Measurements from ENCODE around the gene FRMD4A. TPM values are rescaled to one million over a fixed set of nuclear protein-coding genes. Genes with fewer than 3 reads are reported as not detected.
"Not testable (repeated sequence)": the region's sequence is repeated elsewhere in the genome, so short reads cannot be mapped to it uniquely, and the experiment has no call there.

The FRMD4A gene
- total and polyA plus RNA-seq, 2 experiments from 2014 or later, result 3.7 to 12.6 TPM

DNA sequence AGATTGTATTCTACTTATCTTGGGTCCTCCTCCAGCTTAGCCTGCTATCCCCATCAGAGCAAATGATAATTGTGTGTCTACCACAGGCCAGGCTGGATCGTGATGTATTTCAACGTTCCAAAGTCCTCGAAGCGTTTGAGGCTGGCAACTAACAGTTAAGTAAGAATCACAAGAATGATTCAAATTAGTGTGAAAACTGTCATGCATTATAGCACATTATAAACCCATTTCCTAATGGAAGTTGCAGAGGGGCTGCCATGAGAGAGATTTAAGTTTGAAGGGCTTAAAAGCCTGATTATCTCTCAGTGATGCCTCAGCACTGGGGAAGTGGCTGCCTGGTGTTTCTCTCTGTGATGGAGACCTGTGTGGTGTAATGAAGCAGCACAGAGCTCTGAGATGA lies 119.1 kb downstream of the FRMD4A start:
- Histone ChIP-seq H3K4me1 (ENCODE audit: low read depth) (no peaks in the 10 kb centered on the region), H3K27ac (no peak overlapping the region), H3K9me3 (ENCODE audit: low read depth) (no peaks in the 10 kb centered on the region), H3K4me3 (no peak overlapping the region), H3K36me3 (no peaks in the 10 kb centered on the region), H3K27me3 (no peaks in the 10 kb centered on the region)
- TF ChIP-seq, protein P1, sequence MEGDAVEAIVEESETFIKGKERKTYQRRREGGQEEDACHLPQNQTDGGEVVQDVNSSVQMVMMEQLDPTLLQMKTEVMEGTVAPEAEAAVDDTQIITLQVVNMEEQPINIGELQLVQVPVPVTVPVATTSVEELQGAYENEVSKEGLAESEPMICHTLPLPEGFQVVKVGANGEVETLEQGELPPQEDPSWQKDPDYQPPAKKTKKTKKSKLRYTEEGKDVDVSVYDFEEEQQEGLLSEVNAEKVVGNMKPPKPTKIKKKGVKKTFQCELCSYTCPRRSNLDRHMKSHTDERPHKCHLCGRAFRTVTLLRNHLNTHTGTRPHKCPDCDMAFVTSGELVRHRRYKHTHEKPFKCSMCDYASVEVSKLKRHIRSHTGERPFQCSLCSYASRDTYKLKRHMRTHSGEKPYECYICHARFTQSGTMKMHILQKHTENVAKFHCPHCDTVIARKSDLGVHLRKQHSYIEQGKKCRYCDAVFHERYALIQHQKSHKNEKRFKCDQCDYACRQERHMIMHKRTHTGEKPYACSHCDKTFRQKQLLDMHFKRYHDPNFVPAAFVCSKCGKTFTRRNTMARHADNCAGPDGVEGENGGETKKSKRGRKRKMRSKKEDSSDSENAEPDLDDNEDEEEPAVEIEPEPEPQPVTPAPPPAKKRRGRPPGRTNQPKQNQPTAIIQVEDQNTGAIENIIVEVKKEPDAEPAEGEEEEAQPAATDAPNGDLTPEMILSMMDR (IDR thresholded peaks at IDR 0.05; ENCODE audit: low read depth, low read length), result no peak
- no peak for DNase-seq (ENCODE audit: low read depth in 1 of 2, low spot score in 1 of 2)

DNA sequence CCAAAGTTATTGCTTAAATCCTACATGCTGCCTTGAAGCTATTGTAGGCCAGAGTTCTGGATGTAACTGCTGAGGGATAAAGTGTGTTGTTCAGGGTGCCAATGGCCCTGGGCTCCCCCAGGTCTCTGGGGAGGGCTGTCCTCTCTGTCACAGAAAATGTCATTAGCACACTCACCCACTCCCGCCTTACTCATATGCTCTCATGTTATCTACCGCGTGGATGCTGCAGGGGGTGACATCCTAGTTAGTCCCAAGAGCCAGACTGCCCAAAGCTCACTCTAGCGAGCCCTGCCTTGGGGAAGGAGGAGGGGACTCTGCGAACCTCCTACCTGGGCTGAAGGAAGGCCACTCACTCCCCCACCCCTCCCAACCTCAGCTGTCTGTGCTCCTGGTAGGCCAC lies 122.5 kb downstream of the FRMD4A start:
- DNase-seq (ENCODE audit: low read depth in 1 of 2, low spot score in 1 of 2), result no peak
- H3K27me3 ChIP-seq, result no peaks in the 10 kb centered on the region
- TF ChIP-seq, protein P1 (IDR thresholded peaks at IDR 0.05; ENCODE audit: low read depth, low read length), result no peak
- H3K4me3 ChIP-seq, result no peak overlapping the region
- no peaks in the 10 kb centered on the region for H3K4me1 ChIP-seq (ENCODE audit: low read depth)
- H3K27ac ChIP-seq, result no peak overlapping the region
- H3K36me3 ChIP-seq, result no peaks in the 10 kb centered on the region
- no peaks in the 10 kb centered on the region for H3K9me3 ChIP-seq (ENCODE audit: low read depth)

DNA sequence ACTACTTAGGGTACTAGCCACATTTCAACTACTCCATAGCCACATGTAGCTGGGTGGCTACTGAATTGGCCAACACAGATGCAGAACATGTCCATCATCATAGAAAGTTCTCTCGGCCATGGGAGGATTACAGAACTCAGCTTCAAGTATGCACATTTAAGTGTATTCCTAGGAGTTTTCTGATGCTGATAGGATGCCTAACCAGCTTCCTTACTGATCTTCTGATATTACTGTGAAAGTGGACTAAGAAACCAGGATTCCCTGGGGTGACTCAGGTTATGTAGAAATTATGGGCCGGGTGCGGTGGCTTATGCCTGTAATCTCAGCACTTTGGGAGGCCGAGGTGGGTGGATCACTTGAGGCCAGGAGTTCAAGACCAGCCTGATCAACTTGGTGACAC lies 125.5 kb downstream of the FRMD4A start:
- H3K4me1 ChIP-seq (ENCODE audit: low read depth), result no peaks in the 10 kb centered on the region
- no peak overlapping the region for H3K27ac ChIP-seq
- TF ChIP-seq, protein P1 (IDR thresholded peaks at IDR 0.05; ENCODE audit: low read depth, low read length), result no peak
- no peak overlapping the region for H3K4me3 ChIP-seq
- H3K9me3 ChIP-seq (ENCODE audit: low read depth), result no peaks in the 10 kb centered on the region
- no peak for DNase-seq (ENCODE audit: low read depth in 1 of 2, low spot score in 1 of 2)
- no peaks in the 10 kb centered on the region for H3K36me3 ChIP-seq
- H3K27me3 ChIP-seq, result no peaks in the 10 kb centered on the region

DNA sequence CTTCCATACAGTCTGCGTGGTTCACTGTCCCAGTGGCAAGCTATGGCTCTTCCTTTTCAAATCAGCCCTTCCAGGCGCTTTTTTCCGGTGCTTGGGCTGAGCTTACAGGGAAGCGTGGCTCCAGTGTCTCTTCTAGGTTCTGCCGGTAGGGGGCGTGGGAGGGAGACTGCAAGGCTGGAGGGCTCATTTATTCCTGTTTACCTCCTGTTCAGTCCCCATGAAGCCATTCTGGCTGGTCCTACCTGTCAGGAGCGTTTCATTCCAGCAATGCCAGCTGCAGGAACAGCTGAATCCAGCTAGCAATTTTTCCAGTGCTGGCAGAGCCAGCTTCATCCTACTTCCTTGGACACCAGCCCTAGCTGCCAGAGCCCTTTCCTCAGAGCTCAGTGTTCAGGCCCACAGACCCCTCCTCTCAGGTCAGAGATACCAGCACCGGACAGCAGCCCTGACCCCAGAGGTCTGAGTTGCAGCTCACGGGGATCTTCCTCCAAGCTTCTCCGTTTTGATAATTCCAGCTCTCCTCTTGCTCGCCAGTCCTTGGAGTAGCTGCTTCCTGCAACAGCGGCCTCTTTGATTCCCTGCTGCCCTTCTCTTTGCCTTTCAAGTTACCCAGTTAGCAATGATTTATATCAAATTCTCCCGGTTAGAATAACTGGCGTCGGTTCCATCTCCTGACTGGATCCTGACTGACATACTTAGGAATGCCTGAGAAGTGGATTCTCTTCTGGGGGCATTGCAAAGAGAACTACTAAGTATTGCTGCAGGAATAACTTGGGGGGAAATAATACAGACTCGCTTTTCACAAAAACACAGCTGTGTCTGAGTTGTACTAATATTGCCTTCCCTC lies 129.8 kb downstream of the FRMD4A start:
- Histone ChIP-seq H3K27ac (no peak overlapping the region), H3K4me3 (no peak overlapping the region), H3K9me3 (ENCODE audit: low read depth) (no peaks in the 10 kb centered on the region), H3K27me3 (no peaks in the 10 kb centered on the region), H3K36me3 (no peaks in the 10 kb centered on the region), H3K4me1 (ENCODE audit: low read depth) (no peaks in the 10 kb centered on the region)
- peak in 1 of 2 donors; percentile 8 for DNase-seq (ENCODE audit: low read depth in 1 of 2, low spot score in 1 of 2)
- TF ChIP-seq, protein P1 (IDR thresholded peaks at IDR 0.05; ENCODE audit: low read depth, low read length), result peak; percentile 41

DNA sequence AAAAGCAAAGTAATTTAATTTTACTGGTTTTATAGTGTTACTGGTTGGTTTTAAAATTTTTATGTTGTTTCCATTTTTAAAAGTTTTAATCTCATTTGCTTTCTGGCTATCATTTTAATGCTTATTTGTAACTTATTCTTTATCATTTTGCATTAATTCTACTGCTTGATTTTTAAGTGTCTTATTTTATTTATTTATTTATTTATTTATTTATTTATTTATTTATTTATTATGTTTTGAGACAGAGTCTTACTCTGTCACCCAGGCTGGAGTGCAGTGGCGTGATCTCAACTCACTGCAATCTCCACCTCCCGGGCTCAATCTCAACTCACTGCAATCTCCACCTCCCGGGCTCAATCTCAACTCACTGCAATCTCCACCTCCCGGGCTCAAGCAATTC lies 131.6 kb downstream of the FRMD4A start:
- H3K9me3 ChIP-seq (ENCODE audit: low read depth); H3K27me3 ChIP-seq; H3K4me3 ChIP-seq; H3K27ac ChIP-seq; H3K36me3 ChIP-seq; H3K4me1 ChIP-seq (ENCODE audit: low read depth); DNase-seq (ENCODE audit: low read depth in 1 of 2, low spot score in 1 of 2): not testable (repeated sequence)

DNA sequence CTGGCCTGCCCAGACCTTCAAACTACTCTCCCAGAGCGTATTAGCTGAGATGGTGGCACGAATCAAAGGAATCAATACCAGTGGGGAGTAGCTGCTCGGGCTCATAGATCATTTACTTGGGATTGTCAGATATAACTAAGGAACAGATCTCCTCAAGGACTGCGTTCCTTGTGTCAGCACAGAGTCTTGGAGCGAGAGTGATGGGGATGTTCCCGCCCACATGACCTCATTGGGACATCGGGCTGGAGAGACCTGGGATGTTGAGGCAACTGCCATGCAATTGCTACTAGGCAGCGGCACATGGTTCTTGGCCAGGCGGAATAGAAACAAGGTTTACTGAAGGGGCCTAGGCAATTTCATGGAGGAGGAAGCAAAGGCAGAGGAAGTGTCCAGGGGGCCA lies 132.6 kb downstream of the FRMD4A start:
- Histone ChIP-seq H3K36me3 (no peaks in the 10 kb centered on the region), H3K27me3 (no peaks in the 10 kb centered on the region), H3K27ac (no peak overlapping the region), H3K4me3 (no peak overlapping the region), H3K4me1 (ENCODE audit: low read depth) (no peaks in the 10 kb centered on the region), H3K9me3 (ENCODE audit: low read depth) (no peaks in the 10 kb centered on the region)
- no peak for DNase-seq (ENCODE audit: low read depth in 1 of 2, low spot score in 1 of 2)
- TF ChIP-seq, protein P1 (IDR thresholded peaks at IDR 0.05; ENCODE audit: low read depth, low read length), result no peak
